Suprapubic skin (tissue), 4 donors: ENCODE data around the gene RUNX3.

Source experiments
- POLR2A ChIP-seq, 2 donors: fragments of 450-650 bp; IDR thresholded peaks; one replicate each; pipeline ENCODE4 v1.6.1; 2017; ENCODE audit warnings: antibody characterized with exemption in 2 of 2, mild to moderate bottlenecking in 2 of 2, moderate library complexity in 2 of 2
- POLR2AphosphoS5 ChIP-seq, 3 donors: sonication (generic); formaldehyde crosslinking; IDR thresholded peaks; one replicate each; pipeline ENCODE4 v1.6.1; 2017; ENCODE audit warnings: antibody characterized with exemption in 3 of 3
- TF ChIP-seq, protein P1 (sequence below), 2 donors: fragments of 200-600 bp in 1 of 2; fragments of 450-650 bp in 1 of 2; sonication (generic) in 1 of 2; IDR thresholded peaks; one replicate each; pipeline ENCODE4 v1.5.1; 2016 to 2019; ENCODE audit warnings: antibody characterized with exemption in 2 of 2, mild to moderate bottlenecking in 1 of 2, moderate library complexity in 1 of 2

GRCh38 chr1:24927473-24927872, 2.6 kb downstream of the RUNX3 start:
- TF ChIP-seq POLR2A (IDR thresholded peaks at IDR 0.05) (no peak), POLR2AphosphoS5 (IDR thresholded peaks at IDR 0.05) (no peak)
- TF ChIP-seq, protein P1, sequence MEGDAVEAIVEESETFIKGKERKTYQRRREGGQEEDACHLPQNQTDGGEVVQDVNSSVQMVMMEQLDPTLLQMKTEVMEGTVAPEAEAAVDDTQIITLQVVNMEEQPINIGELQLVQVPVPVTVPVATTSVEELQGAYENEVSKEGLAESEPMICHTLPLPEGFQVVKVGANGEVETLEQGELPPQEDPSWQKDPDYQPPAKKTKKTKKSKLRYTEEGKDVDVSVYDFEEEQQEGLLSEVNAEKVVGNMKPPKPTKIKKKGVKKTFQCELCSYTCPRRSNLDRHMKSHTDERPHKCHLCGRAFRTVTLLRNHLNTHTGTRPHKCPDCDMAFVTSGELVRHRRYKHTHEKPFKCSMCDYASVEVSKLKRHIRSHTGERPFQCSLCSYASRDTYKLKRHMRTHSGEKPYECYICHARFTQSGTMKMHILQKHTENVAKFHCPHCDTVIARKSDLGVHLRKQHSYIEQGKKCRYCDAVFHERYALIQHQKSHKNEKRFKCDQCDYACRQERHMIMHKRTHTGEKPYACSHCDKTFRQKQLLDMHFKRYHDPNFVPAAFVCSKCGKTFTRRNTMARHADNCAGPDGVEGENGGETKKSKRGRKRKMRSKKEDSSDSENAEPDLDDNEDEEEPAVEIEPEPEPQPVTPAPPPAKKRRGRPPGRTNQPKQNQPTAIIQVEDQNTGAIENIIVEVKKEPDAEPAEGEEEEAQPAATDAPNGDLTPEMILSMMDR (IDR thresholded peaks at IDR 0.05) = no peak
